Nephron (organoid): Measurements from ENCODE around the gene PARP16.

ENCODE experiments used
- H3K27ac Mint-ChIP-seq, 3 experiments: 2 replicates each; pipeline ENCODE4 v1.8.0; 2020; ENCODE audit warnings: mixed read lengths in 3 of 3, mild to moderate bottlenecking in 2 of 3, moderate library complexity in 1 of 3
- H3K27me3 Mint-ChIP-seq: 2 replicates; pipeline ENCODE4 v1.8.0; 2021; ENCODE audit warnings: low read depth, mild to moderate bottlenecking, moderate library complexity, mixed read lengths
- H3K36me3 Mint-ChIP-seq: 2 replicates; pipeline ENCODE4 v1.8.0; 2020; ENCODE audit warnings: low read depth, mixed read lengths
- H3K4me1 Mint-ChIP-seq: 2 replicates; pipeline ENCODE4 v1.8.0; 2020; ENCODE audit warnings: mixed read lengths
- H3K4me3 Mint-ChIP-seq, 3 experiments: 2 replicates each; pipeline ENCODE4 v1.8.0; 2020; ENCODE audit warnings: mild to moderate bottlenecking in 3 of 3, mixed read lengths in 3 of 3, moderate library complexity in 2 of 3
- H3K9me3 Mint-ChIP-seq: 2 replicates; pipeline ENCODE4 v1.8.0; 2020; ENCODE audit warnings: mixed read lengths
- CTCF ChIP-seq, 3 experiments: fragments of 200-600 bp; sonication (generic); IDR thresholded peaks; one replicate each; pipeline ENCODE4 v1.5.0; 2021; ENCODE audit warnings: antibody characterized with exemption in 3 of 3; ENCODE audit not compliant: unreplicated experiment in 3 of 3

Gene PARP16

GRCh38 chr15:65213241-65213640, 73.4 kb downstream of the PARP16 start:
- Mint-ChIP-seq H3K9me3 (no peaks in the 10 kb centered on the region), H3K4me1 (peaks cover 61% of the 10 kb centered on the region), H3K36me3 (no peaks in the 10 kb centered on the region), H3K27ac (peak overlapping the region in 1 of 3 experiments; percentile 92), H3K27me3 (no peaks in the 10 kb centered on the region), H3K4me3 (no peak overlapping the region)
- TF ChIP-seq CTCF (IDR thresholded peaks at IDR 0.05; ENCODE audit: unreplicated experiment in 3 of 3): no peak

- H3K4me3 Mint-ChIP-seq: no peak overlapping the region
- H3K27ac Mint-ChIP-seq: peak overlapping the region; percentile 53 to 94 (median 92)
- TF ChIP-seq CTCF (IDR thresholded peaks at IDR 0.05; ENCODE audit: unreplicated experiment in 3 of 3): peak in 1 of 3 experiments; percentile 13
- H3K4me1 Mint-ChIP-seq: peaks cover 67% of the 10 kb centered on the region
- no peaks in the 10 kb centered on the region for H3K9me3 Mint-ChIP-seq
- H3K27me3 Mint-ChIP-seq: no peaks in the 10 kb centered on the region
- no peaks in the 10 kb centered on the region for H3K36me3 Mint-ChIP-seq
These were observed 74.6 kb downstream of the PARP16 start for GRCh38 chr15:65212097-65212496.

- no peak for TF ChIP-seq CTCF (IDR thresholded peaks at IDR 0.05; ENCODE audit: unreplicated experiment in 3 of 3)
- H3K4me1 Mint-ChIP-seq: peaks cover 69% of the 10 kb centered on the region
- H3K36me3 Mint-ChIP-seq: no peaks in the 10 kb centered on the region
- H3K4me3 Mint-ChIP-seq: peak overlapping the region; percentile 60 to 62 (median 61)
- H3K27ac Mint-ChIP-seq: peak overlapping the region; percentile 92 to 94 (median 92)
- H3K9me3 Mint-ChIP-seq: no peaks in the 10 kb centered on the region
- no peaks in the 10 kb centered on the region for H3K27me3 Mint-ChIP-seq
These were observed 75.2 kb downstream of the PARP16 start for GRCh38 chr15:65211482-65211982.

GRCh38 chr15:65210770-65211481, 75.8 kb downstream of the PARP16 start, which contains the start of gene CILP:
Gene CILP (minus strand): TSS chr15:65211473. CDS start chr15:65209755, 1,718 bp downstream.
- peaks cover 69% of the 10 kb centered on the region for H3K4me1 Mint-ChIP-seq
- H3K36me3 Mint-ChIP-seq: no peaks in the 10 kb centered on the region
- H3K27ac Mint-ChIP-seq: peak within 1 kb of the TSS; percentile 92 to 94 (median 92)
- H3K9me3 Mint-ChIP-seq: no peaks in the 10 kb centered on the region
- no peak for TF ChIP-seq CTCF (IDR thresholded peaks at IDR 0.05; ENCODE audit: unreplicated experiment in 3 of 3)
- no peaks in the 10 kb centered on the region for H3K27me3 Mint-ChIP-seq
- H3K4me3 Mint-ChIP-seq: peak within 1 kb of the TSS; percentile 60 to 62 (median 61)

GRCh38 chr15:65209701-65210643, 76.7 kb downstream of the PARP16 start:
- Mint-ChIP-seq H3K4me1 (peaks cover 69% of the 10 kb centered on the region), H3K27me3 (no peaks in the 10 kb centered on the region), H3K27ac (peak overlapping the region; percentile 92 to 94 (median 92)), H3K36me3 (no peaks in the 10 kb centered on the region), H3K9me3 (no peaks in the 10 kb centered on the region), H3K4me3 (peak overlapping the region in 1 of 3 experiments; percentile 57)
- no peak for TF ChIP-seq CTCF (IDR thresholded peaks at IDR 0.05; ENCODE audit: unreplicated experiment in 3 of 3)
